ENCODE measurements around the gene PFDN4. TPM values are rescaled to one million over a fixed set of nuclear protein-coding genes. Genes with fewer than 3 reads are reported as not detected.

The PFDN4 gene
- total and polyA plus RNA-seq, 2 donors (not counting 1 experiment from before 2014, with no cell fraction given), result 9.1 to 16.8 TPM

- WGBS (ENCODE audit: insufficient coverage), result 6% methylated on average over 7 of the region's 18 CpGs
- Histone ChIP-seq H3K4me2 (replicated peaks; ENCODE audit: low read depth, low read length, poor library complexity, severe bottlenecking) (peak overlapping the region; percentile 25), H3K27ac (ENCODE audit: low read length in 2 of 2) (no peak overlapping the region), H3K79me2 (ENCODE audit: control insufficient read depth, insufficient read depth, low read length) (no peaks in the 10 kb centered on the region), H3K4me3 (ENCODE audit: control extremely low read depth in 1 of 5, extremely low read depth in 1 of 5, insufficient read depth in 1 of 5, low read depth in 2 of 5, low read length in 4 of 5) (no peak overlapping the region), H3K4me1 (ENCODE audit: control insufficient read depth in 2 of 2, insufficient read depth in 2 of 2, low read length in 2 of 2) (peaks cover 5 to 14% of the 10 kb centered on the region in 2 donors), H3K36me3 (replicated peaks in 1 of 2; ENCODE audit: control extremely low read depth in 1 of 2, control insufficient read depth in 1 of 2, extremely low read depth in 1 of 2, insufficient read depth in 2 of 2, low read length in 1 of 2) (no peaks in the 10 kb centered on the region), H3K27me3 (replicated peaks in 1 of 4; ENCODE audit: control extremely low read depth in 1 of 4, control insufficient read depth in 3 of 4, insufficient read depth in 4 of 4, low read length in 3 of 4) (peaks cover 0 to 41% (median 24%) of the 10 kb centered on the region in 4 experiments), H2AFZ (ENCODE audit: insufficient read depth, low read depth, low read length, poor library complexity, severe bottlenecking) (peak overlapping the region; percentile 10), H3K9me3 (ENCODE audit: control extremely low read depth in 1 of 3, control insufficient read depth in 2 of 3, insufficient read depth in 1 of 3, low read length in 2 of 3) (no peaks in the 10 kb centered on the region), H4K20me1 (ENCODE audit: control insufficient read depth, insufficient read depth, low read length, poor library complexity, severe bottlenecking) (no peaks in the 10 kb centered on the region), H3K9ac (ENCODE audit: low read length) (no peak overlapping the region)
- Mint-ChIP-seq H3K4me1 (peaks cover 17% of the 10 kb centered on the region), H3K4me3 (peak overlapping the region; percentile 41), H3K27ac (no peak overlapping the region), H3K27me3 (peaks cover 66% of the 10 kb centered on the region), H3K9me3 (ENCODE audit: insufficient read depth) (no peaks in the 10 kb centered on the region)
- POLR2A ChIA-PET, result no interaction called here
- ATAC-seq (ENCODE audit: low read depth) (no peak), DNase-seq (no peak)
- TF ChIP-seq EZH2 (IDR thresholded peaks at IDR 0.05; ENCODE audit: borderline replicate concordance, insufficient read depth, low read depth, low read length, poor library complexity, severe bottlenecking) (no peak), CTCF (IDR thresholded peaks at IDR 0.05) (no peak)
- intact Hi-C loops (cut with micrococcal nuclease), result no loop called here
- CTCF ChIA-PET, result no interaction called here
Measured at GRCh38 chr20:54174457-54175175, 33.3 kb upstream of the PFDN4 start.

GRCh38 chr20:54176610-54177009 is 31.3 kb upstream of the PFDN4 start:
- POLR2A ChIA-PET, result no interaction called here

More at GRCh38 chr20:54176610-54177009, 31.3 kb upstream of the PFDN4 start:
- Histone ChIP-seq H3K4me2 (replicated peaks; ENCODE audit: low read depth, low read length, poor library complexity, severe bottlenecking) (no peak overlapping the region), H3K27ac (ENCODE audit: low read length in 2 of 2) (no peak overlapping the region), H3K4me1 (ENCODE audit: control insufficient read depth in 2 of 2, insufficient read depth in 2 of 2, low read length in 2 of 2) (peaks cover 5 to 14% of the 10 kb centered on the region in 2 donors), H3K36me3 (replicated peaks in 1 of 2; ENCODE audit: control extremely low read depth in 1 of 2, control insufficient read depth in 1 of 2, extremely low read depth in 1 of 2, insufficient read depth in 2 of 2, low read length in 1 of 2) (no peaks in the 10 kb centered on the region), H3K9ac (ENCODE audit: low read length) (no peak overlapping the region), H3K9me3 (ENCODE audit: control extremely low read depth in 1 of 3, control insufficient read depth in 2 of 3, insufficient read depth in 1 of 3, low read length in 2 of 3) (no peaks in the 10 kb centered on the region), H2AFZ (ENCODE audit: insufficient read depth, low read depth, low read length, poor library complexity, severe bottlenecking) (no peak overlapping the region), H4K20me1 (ENCODE audit: control insufficient read depth, insufficient read depth, low read length, poor library complexity, severe bottlenecking) (no peaks in the 10 kb centered on the region), H3K4me3 (ENCODE audit: control extremely low read depth in 1 of 5, extremely low read depth in 1 of 5, insufficient read depth in 1 of 5, low read depth in 2 of 5, low read length in 4 of 5) (no peak overlapping the region), H3K27me3 (replicated peaks in 1 of 4; ENCODE audit: control extremely low read depth in 1 of 4, control insufficient read depth in 3 of 4, insufficient read depth in 4 of 4, low read length in 3 of 4) (peaks cover 0 to 36% (median 20%) of the 10 kb centered on the region in 4 experiments), H3K79me2 (ENCODE audit: control insufficient read depth, insufficient read depth, low read length) (no peaks in the 10 kb centered on the region)
- peaks cover 46% of the 10 kb centered on the region for H3K27me3 Mint-ChIP-seq
- intact Hi-C loops (cut with micrococcal nuclease), result no loop called here
- no peak overlapping the region for H3K27ac Mint-ChIP-seq
- WGBS (ENCODE audit: insufficient coverage), result no CpG with 5 or more reads among the region's 2 CpGs
- CTCF ChIA-PET, result no interaction called here
- no peaks in the 10 kb centered on the region for H3K9me3 Mint-ChIP-seq (ENCODE audit: insufficient read depth)
- DNase-seq, result no peak
- no peak for ATAC-seq (ENCODE audit: low read depth)
- no peak overlapping the region for H3K4me3 Mint-ChIP-seq
- peaks cover 17% of the 10 kb centered on the region for H3K4me1 Mint-ChIP-seq
- TF ChIP-seq EZH2 (IDR thresholded peaks at IDR 0.05; ENCODE audit: borderline replicate concordance, insufficient read depth, low read depth, low read length, poor library complexity, severe bottlenecking) (no peak), CTCF (IDR thresholded peaks at IDR 0.05) (no peak)
